GM13976 (cell line): ENCODE results near the gene LAP3.

Experiments used
- DNase-seq: peaks from one replicate; pipeline ENCODE4 v3.0.0; 2012; ENCODE audit warnings: low spot score
- CTCF ChIP-seq: IDR thresholded peaks from 2 replicates; pipeline ENCODE4 v1.5.1; 2012; ENCODE audit warnings: borderline replicate concordance, mild to moderate bottlenecking; ENCODE audit not compliant: insufficient read depth; ENCODE audit errors: extremely low read depth, missing control alignments, control extremely low read depth
- in situ Hi-C: fragments of 300-500 bp; cut with MboI; formaldehyde crosslinking; loops from one replicate; pipeline ENCODE4 v1.12.0; 2022; ENCODE audit warnings: low sequenced_read_pairs, mixed read lengths, inconsistent platforms; ENCODE audit not compliant: unreplicated experiment

The LAP3 gene

GRCh38 chr4:17624821-17625220 is 47.8 kb downstream of the LAP3 start:
- no peak for TF ChIP-seq CTCF
- in situ Hi-C loops, result loop anchor here (10.0 kb wide), 1 partner anchor 70 kb away; no protein-coding TSS in a partner anchor
- DNase-seq, result no peak

DNA sequence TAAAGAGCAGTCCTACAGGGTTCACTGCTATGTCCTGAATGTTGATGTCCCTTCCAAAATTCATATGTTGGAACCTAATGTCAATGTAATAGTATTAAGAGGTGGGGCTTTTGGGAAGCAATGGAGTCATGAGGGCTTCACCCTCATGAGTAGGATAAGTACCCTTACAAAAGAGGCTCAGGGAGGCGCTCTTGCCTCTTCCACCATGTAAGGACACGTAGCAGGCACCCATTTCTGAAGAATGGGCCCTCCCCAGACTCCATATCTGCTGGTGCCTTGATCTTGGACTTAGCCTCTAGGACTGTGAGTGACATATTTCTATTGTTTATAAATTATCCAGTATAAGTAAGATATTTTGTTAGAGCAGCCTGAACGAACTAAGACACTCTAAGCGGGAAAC is 53.2 kb downstream of the LAP3 start:
- in situ Hi-C loops, result no loop called here
- DNase-seq, result no peak
- TF ChIP-seq CTCF, result no peak

DNA sequence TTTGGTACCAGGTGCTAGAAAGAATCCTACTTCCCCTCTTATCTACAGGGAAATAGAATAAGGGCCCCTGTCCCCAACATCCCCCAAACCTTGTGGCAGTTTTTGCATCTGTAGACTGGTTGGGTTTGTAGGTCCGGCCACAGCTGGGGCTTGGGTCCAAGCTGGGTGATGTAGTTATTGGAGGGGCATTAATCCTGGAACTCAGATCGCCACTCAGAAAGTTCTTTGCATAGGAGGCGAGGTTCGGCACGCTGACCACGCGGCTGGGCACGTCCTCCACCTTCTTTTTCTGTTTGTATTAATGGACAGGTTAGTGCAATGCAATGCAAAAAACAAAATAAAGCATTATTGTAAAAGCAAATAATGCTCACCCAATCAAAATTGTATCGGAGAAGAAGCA is 56.6 kb downstream of the LAP3 start:
- in situ Hi-C loops, result no loop called here
- no peak for DNase-seq
- TF ChIP-seq CTCF, result no peak

DNA sequence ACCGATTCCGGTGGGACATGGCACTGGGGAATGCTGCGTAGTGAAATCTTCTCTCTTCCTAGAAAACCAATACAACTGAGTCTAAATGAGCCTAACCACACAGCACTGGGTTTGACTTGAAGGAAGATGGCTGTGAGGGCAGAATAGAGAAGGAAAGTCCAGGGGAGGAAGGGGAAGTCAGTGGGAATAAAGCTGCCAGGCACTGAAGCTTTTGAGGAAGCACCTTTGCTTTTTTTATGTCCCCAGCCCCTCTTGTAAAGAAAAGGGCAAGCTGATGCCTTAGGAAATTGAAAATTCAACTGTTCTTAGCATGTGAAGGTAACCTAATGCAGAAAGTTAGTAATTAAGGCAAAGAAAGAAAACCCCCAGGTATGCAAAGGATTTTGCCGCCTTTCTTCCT is 58.1 kb downstream of the LAP3 start:
- TF ChIP-seq CTCF, result no peak
- in situ Hi-C loops, result no loop called here
- DNase-seq, result no peak

DNA sequence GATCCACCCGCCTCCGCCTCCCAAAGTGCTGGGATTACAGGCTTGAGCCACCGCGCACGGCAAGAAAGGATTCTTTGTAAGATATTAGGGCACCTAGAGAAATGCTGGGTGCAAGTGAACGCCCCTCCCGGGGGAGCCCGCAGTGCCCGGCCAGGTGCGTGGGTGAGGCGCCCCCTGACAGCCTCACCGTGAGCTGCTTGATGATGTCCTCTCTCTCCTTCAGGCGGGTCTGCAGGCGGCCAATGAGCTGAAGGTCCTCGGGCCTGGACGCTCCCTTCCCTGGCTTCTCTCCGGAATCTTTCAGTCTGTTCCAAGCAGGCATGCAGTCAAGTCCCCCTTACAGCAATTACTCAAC is 59.3 kb downstream of the LAP3 start:
- in situ Hi-C loops, result no loop called here
- no peak for TF ChIP-seq CTCF

GRCh38 chr4:17636696-17637622 is 60.0 kb downstream of the LAP3 start:
- in situ Hi-C loops, result no loop called here
- TF ChIP-seq CTCF, result peak; percentile 81
- peak; percentile 88 for DNase-seq

More for the DNA sequence above, 59.3 kb downstream of the LAP3 start:
- no peak for DNase-seq
